GM21786 (cell line): Measurements from ENCODE around the gene MYDGF.

Experiments
- ATAC-seq: cut with Tn5 transposase; IDR thresholded peaks from one replicate; pipeline ENCODE4 v1.9.1; 2021; ENCODE audit not compliant: unreplicated experiment

MYDGF gene

DNA sequence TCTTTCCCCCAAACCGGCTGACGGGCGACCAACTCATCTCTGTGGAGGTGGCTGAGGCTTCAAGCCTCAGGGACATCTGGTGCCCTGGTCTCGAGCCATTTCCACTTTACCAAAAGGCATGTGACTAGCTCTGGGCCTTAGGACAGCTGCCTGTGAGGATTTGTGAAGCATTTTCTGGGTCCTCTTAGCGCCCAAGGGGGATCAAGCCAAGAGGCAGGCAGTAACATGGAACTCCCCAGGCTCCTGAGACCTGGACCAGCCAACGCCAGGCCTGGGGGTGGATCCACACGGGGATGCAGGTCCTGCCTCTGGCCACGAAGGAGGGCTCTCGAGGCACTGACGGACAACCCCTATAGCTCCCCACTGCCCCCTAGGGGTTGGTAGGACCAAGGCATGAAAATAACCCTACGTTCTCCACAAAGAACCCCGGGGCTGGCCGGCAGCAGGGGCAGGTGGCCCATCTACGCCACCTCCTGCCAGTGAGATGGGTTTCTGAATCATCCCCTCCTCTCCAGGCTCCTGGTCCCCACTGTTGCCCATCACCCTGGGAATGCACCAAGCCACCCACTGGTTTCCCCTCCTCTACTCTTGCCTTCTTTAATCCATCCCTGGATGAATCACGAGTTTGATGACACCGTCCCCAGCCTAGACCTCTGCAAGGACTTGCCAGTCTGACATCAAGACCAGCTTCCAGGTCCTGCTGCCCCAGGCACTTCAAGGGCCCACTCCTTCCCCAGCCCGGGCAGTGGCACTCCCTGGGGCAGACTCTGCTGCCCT lies 7.0 kb upstream of the MYDGF start:
- no peak for ATAC-seq

DNA sequence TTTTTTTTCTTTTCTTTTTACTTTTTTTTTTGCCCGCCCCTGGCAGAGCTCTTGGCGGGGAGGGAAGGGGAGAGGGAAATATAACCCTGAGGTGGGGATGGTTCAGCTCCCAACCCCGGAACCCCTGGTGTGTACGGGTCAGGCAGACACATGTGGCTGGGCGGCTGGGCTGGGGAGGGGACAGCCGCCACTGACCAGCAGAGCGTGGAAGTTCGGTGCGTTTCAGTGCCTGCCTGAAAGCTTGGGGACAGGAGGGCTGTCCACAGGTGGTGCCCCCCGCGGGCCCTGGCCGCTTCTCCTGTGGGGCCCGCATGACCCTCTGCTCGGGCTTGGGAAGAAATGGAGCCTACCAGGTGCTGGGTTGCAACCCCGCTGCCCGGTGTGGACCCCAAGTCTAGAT lies 5.2 kb upstream of the MYDGF start:
- ATAC-seq, result no peak

DNA sequence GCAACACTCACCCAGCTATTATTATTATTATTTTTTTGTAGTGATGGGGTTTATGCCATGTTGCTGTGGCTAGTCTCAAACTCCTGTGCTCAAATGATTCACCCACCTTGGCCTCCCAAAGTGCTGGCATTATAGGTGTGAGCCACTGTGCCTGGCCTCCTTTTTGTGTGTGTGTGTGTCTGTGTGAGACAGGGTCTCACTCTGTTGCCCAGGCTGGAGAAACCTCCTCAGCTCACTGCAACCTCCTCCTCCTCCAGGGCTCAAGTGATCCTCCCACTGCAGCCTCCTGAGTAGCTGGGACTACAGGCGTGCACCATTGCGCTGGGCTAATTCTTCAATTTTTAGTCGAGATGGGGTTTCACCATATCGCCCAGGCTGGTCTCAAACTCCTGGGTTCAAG lies 3.6 kb upstream of the MYDGF start:
- ATAC-seq, result no peak

DNA sequence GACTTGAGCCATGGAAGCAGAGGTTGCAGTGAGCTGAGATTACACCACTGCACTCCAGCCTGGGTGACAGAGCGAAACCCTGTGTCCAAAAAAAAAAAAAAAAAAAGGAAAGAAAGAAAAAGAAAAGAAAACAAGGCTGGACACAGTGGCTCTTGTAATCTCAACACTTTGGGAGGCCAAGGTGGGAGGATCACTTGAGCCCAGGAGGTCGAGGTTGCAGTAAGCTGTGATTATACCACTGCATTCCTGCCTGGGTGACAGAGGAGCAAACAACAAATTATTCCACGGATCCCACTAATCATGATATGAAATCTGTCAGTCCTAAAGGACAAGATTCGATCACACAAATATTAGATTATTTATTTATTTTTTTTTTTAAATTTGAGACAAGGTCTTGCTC lies 3.1 kb upstream of the MYDGF start:
- no peak for ATAC-seq

DNA sequence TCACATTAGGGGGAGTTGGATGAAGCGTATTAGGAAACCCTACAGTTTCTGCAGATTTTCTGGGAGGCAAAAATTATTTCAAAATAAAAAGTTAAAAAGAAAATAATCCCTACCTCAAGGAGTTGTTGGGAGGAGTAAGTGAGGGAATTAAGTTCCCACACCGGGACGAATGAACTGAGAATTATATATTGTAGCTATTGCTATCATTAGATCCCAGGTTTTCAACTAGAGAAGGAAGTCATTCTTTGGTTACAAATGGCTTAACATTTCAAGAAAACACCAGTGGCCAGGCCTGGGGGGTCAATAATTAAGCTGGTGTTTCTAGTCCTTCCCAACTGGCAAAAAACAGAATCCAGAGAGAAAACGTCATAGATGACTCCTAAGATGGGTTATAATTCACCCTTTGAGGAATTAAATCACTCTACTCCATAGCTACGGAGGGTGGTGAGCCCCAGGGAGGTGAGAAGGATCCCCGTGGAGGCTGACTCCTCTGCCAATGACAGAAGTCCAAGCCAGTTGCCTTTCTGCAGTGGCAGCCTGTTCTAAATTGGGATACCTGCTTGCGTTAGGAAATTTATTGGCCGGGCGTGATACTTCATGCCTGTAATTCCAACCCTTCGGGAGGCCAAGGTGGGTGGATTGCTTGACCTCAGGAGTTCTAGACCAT lies 1.2 kb upstream of the MYDGF start:
- ATAC-seq, result no peak

DNA sequence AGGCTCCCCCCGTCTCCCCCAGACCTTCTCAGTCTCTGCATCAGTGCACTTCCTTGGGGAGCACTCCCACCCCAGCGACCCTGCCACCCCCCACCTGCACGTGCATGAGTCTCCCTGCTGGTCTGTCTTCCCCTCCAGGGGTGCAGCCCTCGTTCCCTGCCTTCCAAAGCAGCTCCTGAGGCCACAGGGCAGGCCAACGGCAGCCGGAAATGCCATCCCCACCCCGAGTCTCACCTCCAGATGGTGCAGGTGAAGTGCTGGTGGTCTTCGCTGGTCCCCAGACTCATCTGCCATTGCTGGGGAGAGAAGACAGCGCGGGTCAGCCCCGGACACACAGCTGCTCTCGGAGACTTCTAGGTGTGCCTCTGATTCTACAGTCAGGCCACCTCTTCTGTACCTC lies 5.5 kb downstream of the MYDGF start:
- no peak for ATAC-seq

DNA sequence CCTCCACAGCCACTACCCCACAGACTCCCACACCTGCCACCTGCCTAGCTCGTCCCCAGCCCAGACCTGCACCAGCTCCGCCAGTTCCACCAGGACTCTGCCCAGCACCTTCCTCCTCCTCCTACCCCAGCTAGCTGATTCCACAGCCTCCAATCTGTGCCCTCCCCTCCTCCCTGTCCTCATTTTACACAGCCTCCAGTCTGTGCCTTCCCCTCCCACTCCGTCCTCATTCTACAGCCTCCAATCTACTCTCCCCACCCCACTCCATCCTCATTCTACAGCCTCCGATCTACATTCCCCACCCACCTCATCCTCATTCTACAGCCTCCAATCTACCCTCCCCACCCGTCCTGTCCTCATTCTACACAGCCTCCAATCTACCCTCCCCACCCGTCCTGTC lies 7.3 kb downstream of the MYDGF start:
- ATAC-seq, result no peak

DNA sequence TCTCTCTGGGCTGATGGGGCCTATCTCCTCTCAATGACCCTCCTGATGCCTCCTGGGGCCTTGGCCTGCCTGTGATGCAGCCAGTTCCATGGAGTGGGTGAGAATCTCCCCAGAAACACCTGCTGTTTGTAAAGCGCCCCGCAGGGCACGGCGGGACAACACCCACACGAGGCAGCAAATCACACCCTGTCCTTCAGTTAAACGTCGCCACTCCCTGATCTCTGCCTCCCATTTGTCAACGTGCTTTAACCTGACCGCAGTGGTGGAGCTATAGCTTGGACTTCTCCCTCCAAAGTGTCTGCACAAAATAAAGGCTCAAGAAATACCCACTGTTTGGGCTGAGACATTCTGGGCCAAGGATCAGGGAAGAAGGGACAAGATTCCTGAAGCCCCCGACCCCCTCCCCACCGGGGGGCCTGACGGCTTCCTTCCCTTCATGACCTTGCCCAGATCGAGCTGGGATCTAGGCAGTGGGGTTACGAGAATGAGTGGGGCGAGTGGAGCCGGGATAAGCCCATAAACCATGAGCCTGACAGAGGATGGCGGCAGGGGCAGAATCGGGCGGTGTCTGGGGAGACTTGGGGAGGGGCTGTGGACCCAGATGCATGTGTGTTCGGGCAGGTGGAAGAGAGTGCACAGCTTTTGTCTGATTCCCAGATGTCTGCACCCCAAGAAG lies 8.0 kb downstream of the MYDGF start:
- no peak for ATAC-seq

DNA sequence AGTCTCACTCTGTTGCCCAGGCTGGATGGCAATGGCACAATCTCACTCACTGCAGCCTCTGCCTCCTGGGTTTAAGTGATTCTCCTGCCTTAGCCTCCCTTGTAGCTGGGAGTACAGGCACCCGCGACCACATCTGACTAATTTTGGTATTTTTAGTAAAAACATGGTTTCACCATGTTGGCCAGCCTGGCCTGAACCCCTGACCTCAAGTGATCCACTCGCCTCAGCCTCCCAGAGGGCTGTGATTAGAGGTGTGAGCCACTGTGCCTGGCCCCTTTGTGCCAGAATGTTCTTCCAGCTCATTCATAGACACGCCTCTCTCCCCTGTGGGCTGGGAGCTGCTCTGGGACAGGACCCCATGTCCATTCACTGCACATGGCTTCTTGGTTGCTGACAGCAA lies 9.1 kb downstream of the MYDGF start:
- no peak for ATAC-seq

DNA sequence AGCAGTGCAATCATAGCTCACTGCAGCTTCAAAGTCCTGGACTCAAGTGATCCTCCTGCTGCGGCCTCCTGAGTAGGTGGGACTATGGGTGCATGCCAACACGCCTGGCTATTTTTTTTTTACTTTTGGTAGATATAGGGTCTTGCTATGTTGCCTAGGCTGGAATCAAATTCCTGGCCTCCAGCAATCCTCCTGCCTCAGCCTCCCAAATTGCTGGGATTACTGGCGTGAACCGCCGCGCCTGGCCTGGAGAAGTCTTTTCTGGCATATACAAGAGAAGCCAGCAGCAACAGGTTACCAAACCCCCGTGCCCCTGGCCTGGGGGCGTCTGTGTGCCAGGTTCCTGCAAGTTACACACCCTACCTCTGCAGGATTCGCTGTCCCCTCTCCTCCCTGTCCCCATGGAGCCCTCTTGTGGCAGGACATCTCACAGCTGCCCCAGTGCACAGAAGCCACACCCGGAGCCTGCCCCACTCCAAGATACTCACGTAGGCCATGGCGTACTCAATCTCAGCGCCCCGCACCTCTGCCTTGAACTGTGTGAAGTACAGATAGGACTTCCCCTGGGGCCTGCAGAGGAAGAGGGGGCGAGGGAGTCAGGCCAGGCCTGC lies 9.9 kb downstream of the MYDGF start:
- ATAC-seq, result no peak

DNA sequence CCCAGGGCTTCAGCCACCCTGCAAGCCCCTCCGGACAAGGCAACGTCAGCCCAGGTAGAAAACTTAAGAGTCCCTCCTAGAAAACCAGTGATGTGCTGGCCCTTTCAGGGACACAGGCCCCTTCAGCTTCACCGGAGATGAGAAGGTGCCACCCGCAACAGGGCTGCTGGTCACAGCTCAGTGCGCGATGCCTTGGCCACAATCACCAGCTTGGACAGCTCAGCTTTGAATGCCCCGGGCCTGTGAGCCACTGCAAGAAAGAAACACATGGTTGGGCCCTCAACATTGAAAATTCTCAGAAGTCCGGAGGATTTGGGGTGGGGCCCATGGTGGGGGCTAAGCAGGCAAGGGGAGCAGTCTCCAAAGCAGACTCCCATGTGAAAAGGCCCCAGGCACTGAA lies 12.3 kb downstream of the MYDGF start:
- no peak for ATAC-seq

DNA sequence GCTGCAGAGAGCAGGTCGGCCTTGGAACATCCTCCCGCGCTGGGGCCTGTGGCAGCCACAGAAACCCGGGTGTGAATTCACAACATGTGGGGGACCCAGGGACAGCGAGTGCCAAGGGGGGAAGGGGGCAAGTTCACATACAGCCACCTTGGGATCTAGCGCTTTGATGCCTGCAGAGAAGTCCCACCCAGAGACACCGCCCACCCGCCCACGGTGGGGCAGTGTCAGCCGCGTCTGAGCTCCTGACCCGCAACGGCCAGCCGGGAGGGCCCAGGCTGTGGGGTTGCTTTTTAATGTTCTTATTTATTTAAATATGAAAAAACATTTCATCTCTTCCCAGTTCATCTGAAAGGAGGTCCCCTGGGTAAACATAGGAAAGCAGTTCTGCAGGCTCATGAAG lies 12.9 kb downstream of the MYDGF start:
- ATAC-seq, result no peak

DNA sequence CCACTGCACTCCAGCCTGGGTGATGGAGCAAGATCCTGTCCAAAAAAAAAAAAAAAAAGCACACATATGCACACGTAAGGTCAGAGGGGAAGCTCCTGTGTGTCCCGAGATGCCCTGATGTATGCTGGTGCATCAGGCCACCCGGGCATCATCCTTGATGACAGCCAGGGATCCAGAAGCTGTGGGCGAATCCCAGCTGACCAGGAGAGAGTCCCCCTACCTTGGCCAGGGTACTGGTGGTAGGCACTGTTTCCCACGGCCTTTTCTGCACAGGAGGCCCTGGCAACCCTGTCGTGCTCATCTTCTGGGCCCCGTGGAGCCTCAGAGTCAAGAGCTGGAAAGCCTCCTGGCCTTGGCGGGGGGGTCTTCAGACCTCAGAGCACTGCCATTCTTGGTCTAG lies 14.0 kb downstream of the MYDGF start:
- no peak for ATAC-seq

DNA sequence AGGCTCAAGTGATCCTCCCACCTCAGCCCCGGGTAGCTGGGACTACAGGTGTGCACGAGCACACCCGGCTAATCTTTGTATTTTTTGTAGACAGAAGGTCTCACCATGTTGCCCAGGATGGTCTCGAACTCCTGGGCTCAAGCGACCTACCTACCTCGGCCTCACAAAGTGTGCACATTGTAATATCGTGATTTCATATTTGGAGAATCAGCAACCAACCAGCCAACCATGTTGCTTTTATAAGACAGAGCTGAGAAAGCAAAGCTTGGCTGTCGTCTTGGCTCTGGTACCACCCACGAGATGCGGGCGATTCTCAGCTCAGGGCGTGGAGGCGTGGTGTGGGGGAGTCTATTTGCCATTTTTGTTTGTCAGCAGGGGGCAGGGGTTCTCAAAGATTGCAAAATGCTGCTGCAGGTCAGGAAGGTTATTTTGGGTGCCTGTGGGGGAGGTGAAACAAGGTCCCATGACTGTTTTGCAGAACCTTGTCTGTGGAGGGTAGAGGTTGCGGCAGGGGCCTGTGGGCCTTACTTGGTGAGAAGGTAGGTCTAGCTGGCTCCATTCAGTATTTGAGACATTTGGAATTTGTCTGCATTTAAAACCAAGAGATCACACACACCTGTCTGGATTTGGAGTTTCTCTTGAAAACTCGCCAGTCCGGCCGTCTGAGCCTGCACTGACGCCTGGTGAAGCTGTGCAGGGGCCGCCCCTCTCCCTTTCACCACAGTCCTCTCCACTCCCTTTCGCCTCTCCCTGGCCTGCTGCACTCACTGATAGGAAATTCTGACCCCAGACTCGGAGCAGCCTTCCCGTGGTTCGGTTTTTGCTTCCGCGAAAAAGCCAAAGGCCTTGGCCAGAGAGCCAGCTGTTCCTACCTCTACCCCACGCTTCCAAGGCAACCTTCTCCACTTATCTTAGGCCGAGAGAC lies 15.4 kb downstream of the MYDGF start:
- ATAC-seq, result no peak

DNA sequence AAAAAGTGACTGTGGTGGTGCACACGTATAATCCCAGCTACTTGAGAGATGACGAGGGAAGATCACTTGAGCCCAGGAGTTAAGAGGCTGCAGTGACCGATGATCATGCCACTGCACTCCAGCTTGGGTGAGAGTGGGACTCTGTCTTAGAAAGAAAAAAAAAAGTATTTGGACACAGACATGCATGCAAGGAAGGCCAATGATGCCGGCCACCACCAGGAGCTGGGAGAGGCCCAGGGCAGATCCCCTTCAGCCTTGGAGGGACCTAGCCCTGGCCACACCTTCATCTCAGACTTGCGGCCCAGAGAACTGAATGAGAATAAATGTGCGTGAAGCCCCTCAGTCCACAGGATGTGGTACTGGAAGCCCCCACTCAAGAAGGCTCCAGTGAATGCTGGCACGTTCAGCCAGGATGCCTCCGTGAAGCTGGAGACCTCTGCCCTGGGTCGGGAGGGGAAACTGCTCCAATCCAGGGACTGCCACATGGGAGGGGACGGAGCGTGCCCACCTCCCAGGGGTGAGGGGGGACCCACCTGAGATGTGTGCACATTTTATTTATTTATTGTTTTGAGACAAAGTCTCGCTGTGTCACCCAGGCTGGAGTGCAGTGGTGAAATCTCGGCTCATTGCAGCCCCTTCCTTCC lies 16.2 kb downstream of the MYDGF start:
- ATAC-seq, result no peak

DNA sequence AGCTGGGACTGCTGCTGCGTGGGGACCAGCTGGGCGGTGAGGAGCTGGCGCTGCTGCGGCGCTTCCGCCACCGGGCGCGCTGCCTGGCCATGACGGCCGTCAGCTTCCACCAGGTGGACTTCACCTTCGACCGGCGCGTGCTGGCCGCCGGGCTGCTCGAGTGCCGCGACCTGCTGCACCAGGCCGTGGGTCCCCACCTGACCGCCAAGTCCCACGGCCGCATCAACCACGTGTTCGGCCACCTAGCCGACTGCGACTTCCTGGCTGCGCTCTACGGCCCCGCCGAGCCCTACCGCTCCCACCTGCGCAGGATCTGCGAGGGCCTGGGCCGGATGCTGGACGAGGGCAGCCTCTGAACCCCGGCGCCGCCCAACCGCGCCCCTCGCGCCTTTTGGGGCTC lies 18.1 kb downstream of the MYDGF start:
- no peak for ATAC-seq

DNA sequence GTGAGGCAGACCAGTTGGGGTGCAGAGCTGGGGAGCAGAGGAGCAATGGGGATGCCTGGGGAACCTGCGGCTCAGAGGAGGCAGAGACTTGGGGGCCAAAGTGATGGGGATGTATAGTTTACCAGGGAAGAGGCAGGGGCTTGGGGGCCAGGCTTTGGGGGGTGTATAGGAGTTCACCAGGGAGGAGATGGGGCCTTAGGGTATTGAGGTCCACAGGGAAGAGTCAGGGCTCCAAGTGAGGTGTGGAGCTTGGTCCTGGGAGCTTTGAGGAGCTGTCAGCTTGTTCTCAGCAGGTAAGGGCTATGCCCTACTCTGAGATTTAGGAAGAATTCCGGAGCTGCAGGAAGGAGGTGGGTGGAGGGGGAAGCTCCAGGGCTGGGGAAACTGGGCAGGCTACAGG lies 20.0 kb downstream of the MYDGF start:
- ATAC-seq, result no peak

DNA sequence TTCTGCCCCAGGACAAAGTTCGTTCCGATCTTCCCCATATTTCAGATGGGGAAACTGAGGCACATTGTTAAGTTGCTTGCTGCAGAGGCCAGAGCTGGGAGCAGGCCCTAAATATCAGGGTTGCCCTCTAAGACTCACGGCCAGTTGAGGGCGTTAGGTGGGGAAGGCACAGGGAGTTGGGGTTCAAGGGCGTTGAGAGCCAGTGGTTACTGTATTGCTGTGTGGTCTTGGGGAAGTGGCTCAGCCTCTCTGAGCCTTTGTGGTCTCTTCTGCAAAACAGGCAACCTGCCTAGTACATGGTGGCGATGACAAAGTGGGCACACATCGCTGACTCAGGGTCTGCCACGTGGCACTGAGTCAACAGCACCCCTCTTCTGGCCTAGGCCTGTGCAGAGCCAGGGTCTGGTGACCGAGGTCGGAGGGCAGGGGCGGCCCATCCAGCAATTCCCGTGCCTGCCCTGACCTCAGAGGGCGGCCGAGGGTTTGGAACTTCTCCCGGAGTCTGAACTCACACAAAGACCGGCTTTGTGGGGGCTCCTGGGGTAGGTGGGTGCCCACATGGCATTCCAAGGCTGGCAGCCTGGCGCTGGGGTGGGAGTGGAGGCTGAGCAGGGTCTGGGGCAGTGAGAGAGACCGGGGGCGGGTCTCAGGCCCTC lies 20.6 kb downstream of the MYDGF start:
- ATAC-seq, result no peak

DNA sequence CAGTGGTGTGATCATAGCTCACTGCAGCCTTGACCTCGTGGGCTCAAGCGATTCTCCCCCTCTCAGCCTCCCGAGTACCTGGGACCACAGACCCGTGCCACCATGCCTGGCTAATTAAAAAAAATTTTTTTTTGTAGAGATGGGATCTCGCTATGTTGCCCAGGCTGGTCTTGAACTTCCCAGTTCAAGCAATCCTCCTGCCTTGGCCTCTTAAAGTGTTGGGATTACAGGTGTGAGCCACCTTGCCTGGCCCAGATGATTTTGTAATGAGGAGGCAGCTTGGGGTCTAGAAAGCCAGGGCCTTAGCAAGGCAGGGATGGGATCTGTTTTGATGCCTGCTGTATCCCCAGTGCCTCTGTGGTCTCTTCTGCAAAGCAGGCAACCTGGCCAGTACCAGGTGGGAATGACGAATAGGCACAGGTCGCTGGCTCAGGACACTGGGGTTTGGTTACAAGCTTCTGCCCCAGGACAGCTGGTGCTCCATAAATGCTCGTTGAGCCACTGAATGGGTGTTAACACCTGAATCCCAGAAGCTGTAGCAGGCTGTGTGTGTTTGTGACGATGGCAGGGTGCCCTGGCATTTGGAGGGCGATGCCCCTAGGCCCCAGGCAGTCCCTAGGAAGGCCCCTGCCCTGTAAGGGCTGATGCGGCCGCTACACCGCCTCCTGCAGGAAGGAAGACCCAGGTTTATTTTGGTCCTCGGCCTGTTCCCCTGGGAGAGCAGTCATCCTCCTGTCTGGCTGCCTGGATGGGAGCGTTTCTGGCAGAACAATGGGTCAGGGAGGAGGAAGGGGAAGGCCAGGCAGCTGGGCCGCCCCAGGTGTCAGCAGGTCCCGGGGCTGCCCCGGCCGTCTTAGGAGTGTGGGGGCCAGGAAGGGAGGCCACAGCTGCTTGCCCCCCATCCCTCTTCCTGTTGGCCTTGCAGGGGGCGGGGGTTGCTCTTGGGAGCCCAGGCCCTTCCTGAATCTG lies 22.2 kb downstream of the MYDGF start:
- ATAC-seq, result no peak
